ENCODE data around the gene PITPNC1. TPM values are rescaled to one million over a fixed set of nuclear protein-coding genes. Genes with fewer than 3 reads are reported as not detected.

Gene PITPNC1
- total RNA-seq, 1 donor from 2014 or later: 18.4 TPM

DNA sequence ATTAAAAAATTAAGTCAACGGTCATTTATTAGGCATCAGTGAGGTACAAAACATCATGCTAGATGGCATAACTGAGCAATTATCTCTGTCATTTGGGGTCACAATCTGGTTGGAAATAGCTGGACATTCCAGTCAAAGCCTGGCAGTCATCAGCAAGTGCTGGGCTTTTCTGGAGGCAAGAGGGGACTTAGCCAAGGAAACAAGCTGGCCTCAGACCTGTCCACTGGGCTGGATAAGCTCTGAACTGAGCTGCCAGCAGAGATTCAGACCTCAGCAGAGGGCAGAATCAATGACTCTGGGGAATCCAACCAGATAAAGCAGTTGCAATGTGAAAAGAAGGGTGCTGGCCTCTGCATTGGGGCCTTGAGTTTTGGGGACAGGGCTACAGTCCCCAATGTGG lies 178.8 kb downstream of the PITPNC1 start:
- TF ChIP-seq CTCF (conservative IDR thresholded peaks at IDR 0.05; ENCODE audit: low read depth, low read length): no peak
- no peak for DNase-seq (ENCODE audit: low read depth)
- no peak overlapping the region for H3K4me3 ChIP-seq (ENCODE audit: low read depth, low read length)

DNA sequence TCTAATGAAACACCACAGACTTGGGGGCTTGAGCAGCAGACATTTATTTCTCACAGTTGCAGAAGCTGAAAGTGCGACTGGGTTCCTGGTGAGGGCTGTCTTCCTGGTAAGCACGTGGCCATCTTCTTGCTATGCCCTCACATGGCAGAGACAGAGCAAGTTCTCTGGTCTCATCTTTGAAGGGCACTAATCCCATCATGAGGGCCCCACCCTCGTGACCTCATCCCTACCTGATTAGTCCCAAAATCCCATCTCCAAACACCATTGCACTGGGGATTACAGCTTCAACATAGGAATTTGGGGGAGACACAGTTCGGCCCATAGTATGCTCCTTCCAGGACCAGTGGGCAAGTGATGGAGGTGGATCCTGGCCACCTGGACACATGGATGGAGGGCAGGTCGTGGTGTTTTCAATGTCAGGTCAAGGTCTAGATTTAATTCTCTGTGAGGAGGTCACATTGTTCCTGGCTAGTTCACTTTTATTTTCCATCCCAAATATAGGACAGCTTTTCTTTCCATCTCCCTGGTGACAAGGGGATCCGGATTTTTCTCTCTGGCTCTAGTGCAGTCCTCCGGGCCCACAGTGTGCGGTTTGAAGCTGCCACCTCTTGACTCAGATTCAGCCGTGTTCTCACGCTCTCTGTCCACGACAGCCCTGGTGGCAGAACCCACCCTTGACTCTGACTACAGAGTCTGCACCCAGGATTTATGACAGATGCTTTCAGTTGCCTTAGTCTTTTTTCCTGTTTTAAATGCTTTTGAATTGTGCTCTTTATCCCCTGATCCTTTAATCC lies 180.2 kb downstream of the PITPNC1 start:
- no peak for DNase-seq (ENCODE audit: low read depth)
- TF ChIP-seq CTCF (conservative IDR thresholded peaks at IDR 0.05; ENCODE audit: low read depth, low read length): no peak
- no peak overlapping the region for H3K4me3 ChIP-seq (ENCODE audit: low read depth, low read length)

- DNase-seq (ENCODE audit: low read depth): no peak
- TF ChIP-seq CTCF (conservative IDR thresholded peaks at IDR 0.05; ENCODE audit: low read depth, low read length): no peak
- H3K4me3 ChIP-seq (ENCODE audit: low read depth, low read length): no peak overlapping the region
These were observed 180.8 kb downstream of the PITPNC1 start for GRCh38 chr17:67557921-67558320.

- TF ChIP-seq CTCF (conservative IDR thresholded peaks at IDR 0.05; ENCODE audit: low read depth, low read length): no peak
- no peak overlapping the region for H3K4me3 ChIP-seq (ENCODE audit: low read depth, low read length)
- no peak for DNase-seq (ENCODE audit: low read depth)
These were observed 181.8 kb downstream of the PITPNC1 start for GRCh38 chr17:67558740-67559380.

GRCh38 chr17:67559381-67559966 lies 182.4 kb downstream of the PITPNC1 start:
- TF ChIP-seq CTCF (conservative IDR thresholded peaks at IDR 0.05; ENCODE audit: low read depth, low read length): peak; percentile 63

DNA sequence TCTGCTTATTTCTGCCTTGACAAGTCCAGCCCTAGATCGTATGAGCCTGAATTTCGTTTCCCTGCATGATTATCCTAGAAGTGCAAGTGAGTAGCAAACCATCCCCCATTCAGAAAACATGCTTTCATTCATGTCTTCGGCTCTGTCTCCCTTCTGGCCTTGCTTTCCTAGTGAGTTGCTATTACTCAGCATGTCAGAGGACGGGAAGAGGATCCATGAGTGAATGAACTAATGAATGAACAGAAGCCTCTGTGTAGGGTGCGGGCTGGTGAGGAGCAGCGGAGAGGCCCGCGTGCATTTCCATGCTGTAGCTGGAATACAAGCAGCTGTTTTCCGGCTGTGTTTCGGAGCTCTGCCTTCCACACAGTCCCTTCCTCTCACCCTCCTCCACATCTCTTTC lies 184.9 kb downstream of the PITPNC1 start:
- DNase-seq (ENCODE audit: low read depth): no peak
- no peak overlapping the region for H3K4me3 ChIP-seq (ENCODE audit: low read depth, low read length)
- no peak for TF ChIP-seq CTCF (conservative IDR thresholded peaks at IDR 0.05; ENCODE audit: low read depth, low read length)

More at GRCh38 chr17:67559381-67559966, 182.4 kb downstream of the PITPNC1 start:
- H3K4me3 ChIP-seq (ENCODE audit: low read depth, low read length): no peak overlapping the region
- DNase-seq (ENCODE audit: low read depth): no peak
